Activated B cell treated with CpG ODN at 0.5 μM for 24 hours (primary cell): Measurements from ENCODE around the gene BCAP31. TPM values are rescaled to one million over a fixed set of nuclear protein-coding genes. Genes with fewer than 3 reads are reported as not detected.
A peak's percentile ranks its signal among the peaks of the same experiment; 100 is the strongest.

Source experiments
- ATAC-seq: fragments of 200-7000 bp; cut with Tn5 transposase; one replicate; pipeline ENCODE4 v1.10.0; 2021; ENCODE audit warnings: low read depth, mild to moderate bottlenecking, moderate library complexity
- CTCF ChIA-PET: fragments of 350-600 bp; sonication (Branson Sonifier 250); formaldehyde crosslinking; loops from one replicate; lab custom pipeline; 2021; ENCODE audit warnings: antibody characterized with exemption; lab: Charles Lee
- POLR2A ChIA-PET: fragments of 350-600 bp; sonication (Branson Sonifier 250); formaldehyde crosslinking; loops from one replicate; lab custom pipeline; 2021; ENCODE audit warnings: antibody characterized with exemption; lab: Charles Lee
- DNase-seq: peaks from one replicate; pipeline ENCODE4 v3.0.0; 2022
- H3K27ac Mint-ChIP-seq: one replicate; pipeline ENCODE4 v1.8.0; 2020; ENCODE audit warnings: mixed read lengths
- H3K27me3 Mint-ChIP-seq: one replicate; pipeline ENCODE4 v1.8.0; 2021; ENCODE audit warnings: mixed read lengths
- H3K36me3 Mint-ChIP-seq: one replicate; pipeline ENCODE4 v1.8.0; 2021; ENCODE audit warnings: low read depth, mixed read lengths
- H3K4me1 Mint-ChIP-seq: one replicate; pipeline ENCODE4 v1.8.0; 2021; ENCODE audit warnings: mixed read lengths
- H3K4me3 Mint-ChIP-seq: one replicate; pipeline ENCODE4 v1.8.0; 2020; ENCODE audit warnings: mild to moderate bottlenecking, mixed read lengths
- H3K9me3 Mint-ChIP-seq: one replicate; pipeline ENCODE4 v1.8.0; 2020; ENCODE audit warnings: mixed read lengths
- CTCF ChIP-seq: fragments of 200-600 bp; IDR thresholded peaks from one replicate; pipeline ENCODE4 v1.8.0; 2022; ENCODE audit warnings: antibody characterized with exemption, mild to moderate bottlenecking
- intact Hi-C: fragments of 100-400 bp; cut with micrococcal nuclease; formaldehyde crosslinking; loops from one replicate; pipeline ENCODE4 v1.15.1; 2024
- total RNA-seq: library from RNA; stranded (reverse); gene quantifications from 2 replicates; pipeline ENCODE4 v1.2.3, GENCODE V29; 2022

The BCAP31 gene
- total RNA-seq, 1 donor from 2014 or later, result 90.5 TPM

- H3K4me3 Mint-ChIP-seq, result no peak overlapping the region
- no peaks in the 10 kb centered on the region for H3K9me3 Mint-ChIP-seq
- intact Hi-C loops, result loop anchor here (10.0 kb wide), 2 partner anchors 83 to 823 kb away; partner anchors contain the start of gene SLC6A8
- POLR2A ChIA-PET, result interaction anchor here (1.0 kb wide), 1 partner anchor 158 kb away, joined by 3 read pairs; no protein-coding TSS in a partner anchor
- ATAC-seq (no peak), DNase-seq (no peak)
- no peaks in the 10 kb centered on the region for H3K27me3 Mint-ChIP-seq
- no peak overlapping the region for H3K27ac Mint-ChIP-seq
- CTCF ChIA-PET, result no interaction called here
- TF ChIP-seq CTCF, result no peak
- peaks cover 12% of the 10 kb centered on the region for H3K4me1 Mint-ChIP-seq
- H3K36me3 Mint-ChIP-seq, result no peaks in the 10 kb centered on the region
Observed at GRCh38 chrX:153767674-153768055, 43.5 kb upstream of the BCAP31 start.

- ChIA-PET POLR2A (interaction anchor here (0.5 to 1.5 kb wide), 3 partner anchors 27 to 160 kb away, joined by 3 read pairs; partner anchors contain the start of genes IDH3G and SSR4), CTCF (interaction anchor here (1.0 kb wide), 1 partner anchor 11 kb away, joined by 3 read pairs; no protein-coding TSS in a partner anchor)
- no peaks in the 10 kb centered on the region for H3K36me3 Mint-ChIP-seq
- ATAC-seq (no peak), DNase-seq (no peak)
- H3K4me1 Mint-ChIP-seq, result peaks cover 12% of the 10 kb centered on the region
- no peak for TF ChIP-seq CTCF
- H3K27ac Mint-ChIP-seq, result no peak overlapping the region
- H3K4me3 Mint-ChIP-seq, result no peak overlapping the region
- intact Hi-C loops, result loop anchor here (10.0 kb wide), 2 partner anchors 82 to 822 kb away; partner anchors contain the start of gene SLC6A8
- H3K27me3 Mint-ChIP-seq, result no peaks in the 10 kb centered on the region
- no peaks in the 10 kb centered on the region for H3K9me3 Mint-ChIP-seq
Observed at GRCh38 chrX:153766871-153767673, 42.9 kb upstream of the BCAP31 start.

GRCh38 chrX:153766098-153766817 lies 42.1 kb upstream of the BCAP31 start:
- DNase-seq (no peak), ATAC-seq (peak; percentile 60)
- Mint-ChIP-seq H3K9me3 (no peaks in the 10 kb centered on the region), H3K27me3 (no peaks in the 10 kb centered on the region), H3K4me3 (no peak overlapping the region), H3K4me1 (peaks cover 12% of the 10 kb centered on the region), H3K36me3 (no peaks in the 10 kb centered on the region), H3K27ac (no peak overlapping the region)
- ChIA-PET POLR2A (interaction anchor here (0.5 to 1.5 kb wide), 3 partner anchors 28 to 774 kb away, joined by 3 to 4 read pairs (median 3); partner anchors contain the start of genes IDH3G and SSR4), CTCF (interaction anchor here (1.0 to 1.6 kb wide), 2 partner anchors 10 to 181 kb away, joined by 3 to 6 read pairs; no protein-coding TSS in a partner anchor)
- intact Hi-C loops, result loop anchor here (10.0 kb wide), 2 partner anchors 81 to 821 kb away; partner anchors contain the start of gene SLC6A8
- TF ChIP-seq CTCF, result no peak

- no peak for ATAC-seq
- DNase-seq, result no peak
- no peak overlapping the region for H3K4me3 Mint-ChIP-seq
- H3K27ac Mint-ChIP-seq, result no peak overlapping the region
- no peaks in the 10 kb centered on the region for H3K27me3 Mint-ChIP-seq
- POLR2A ChIA-PET, result interaction anchor here (0.7 to 1.5 kb wide), 2 partner anchors 29 to 775 kb away, joined by 3 to 4 read pairs; partner anchors contain the start of genes IDH3G and SSR4
- H3K4me1 Mint-ChIP-seq, result peaks cover 12% of the 10 kb centered on the region
- CTCF ChIA-PET, result interaction anchor here (1.6 to 2.9 kb wide), 2 partner anchors 182 kb away, joined by 6 to 20 read pairs; no protein-coding TSS in a partner anchor
- H3K9me3 Mint-ChIP-seq, result no peaks in the 10 kb centered on the region
- TF ChIP-seq CTCF, result no peak
- H3K36me3 Mint-ChIP-seq, result no peaks in the 10 kb centered on the region
- intact Hi-C loops, result loop anchor here (10.0 kb wide), 2 partner anchors 81 to 821 kb away; partner anchors contain the start of gene SLC6A8
Observed at GRCh38 chrX:153765138-153766079, 41.2 kb upstream of the BCAP31 start.
